Central memory CD8-positive, alpha-beta T cell (primary cell): Measurements from ENCODE around the gene SH2B3.

Experiments used
- ATAC-seq: fragments of 150-1000 bp; cut with Tn5 transposase; replicated peaks from 2 replicates; pipeline ENCODE4 v1.10.0; 2022; ENCODE audit warnings: mild to moderate bottlenecking, moderate FRiP score, moderate number of reproducible peaks; ENCODE audit not compliant: poor library complexity, severe bottlenecking; ENCODE audit errors: extremely low read depth
- DNase-seq, 2 donors: peaks; one replicate each; pipeline ENCODE4 v3.0.0; 2021; ENCODE audit warnings: low spot score in 2 of 2
- H3K27ac Mint-ChIP-seq: one replicate; pipeline ENCODE4 v1.8.0; 2022; ENCODE audit warnings: low read depth, mild to moderate bottlenecking, moderate library complexity, mixed read lengths
- H3K27me3 Mint-ChIP-seq: one replicate; pipeline ENCODE4 v1.8.0; 2022; ENCODE audit warnings: mixed read lengths
- H3K36me3 Mint-ChIP-seq: one replicate; pipeline ENCODE4 v1.8.0; 2022; ENCODE audit warnings: mild to moderate bottlenecking, moderate library complexity, mixed read lengths; ENCODE audit not compliant: insufficient read depth
- H3K4me1 Mint-ChIP-seq: one replicate; pipeline ENCODE4 v1.8.0; 2022; ENCODE audit warnings: mixed read lengths
- H3K4me3 Mint-ChIP-seq: one replicate; pipeline ENCODE4 v1.8.0; 2022; ENCODE audit warnings: mild to moderate bottlenecking, moderate library complexity, mixed read lengths
- H3K9me3 Mint-ChIP-seq: one replicate; pipeline ENCODE4 v1.8.0; 2022; ENCODE audit warnings: mixed read lengths

Gene SH2B3

DNA sequence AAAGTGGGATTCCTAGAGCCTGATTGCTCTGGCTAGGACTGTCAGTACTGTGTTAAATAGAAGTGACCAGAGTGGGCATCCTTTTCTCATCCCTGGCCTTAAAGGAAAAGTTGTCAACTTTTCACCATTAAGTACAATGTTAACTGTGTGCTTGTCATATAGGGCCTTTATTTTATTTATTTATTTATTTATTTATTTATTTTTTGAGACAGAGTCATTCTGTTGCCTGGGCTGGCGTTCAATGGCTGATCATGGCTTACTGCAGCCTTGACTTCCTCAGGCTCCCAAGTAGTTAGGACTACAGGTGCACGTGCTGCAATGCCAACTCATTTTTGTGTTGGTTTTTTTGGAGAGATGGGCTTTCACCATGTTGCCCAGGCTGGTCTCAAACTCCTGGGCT is 11.6 kb downstream of the SH2B3 start:
- H3K4me1 Mint-ChIP-seq, result peaks cover 33% of the 10 kb centered on the region
- no peaks in the 10 kb centered on the region for H3K9me3 Mint-ChIP-seq
- no peak overlapping the region for H3K27ac Mint-ChIP-seq
- no peak for ATAC-seq
- no peaks in the 10 kb centered on the region for H3K27me3 Mint-ChIP-seq
- H3K36me3 Mint-ChIP-seq, result peaks cover 50% of the 10 kb centered on the region
- no peak for DNase-seq
- no peak overlapping the region for H3K4me3 Mint-ChIP-seq

DNA sequence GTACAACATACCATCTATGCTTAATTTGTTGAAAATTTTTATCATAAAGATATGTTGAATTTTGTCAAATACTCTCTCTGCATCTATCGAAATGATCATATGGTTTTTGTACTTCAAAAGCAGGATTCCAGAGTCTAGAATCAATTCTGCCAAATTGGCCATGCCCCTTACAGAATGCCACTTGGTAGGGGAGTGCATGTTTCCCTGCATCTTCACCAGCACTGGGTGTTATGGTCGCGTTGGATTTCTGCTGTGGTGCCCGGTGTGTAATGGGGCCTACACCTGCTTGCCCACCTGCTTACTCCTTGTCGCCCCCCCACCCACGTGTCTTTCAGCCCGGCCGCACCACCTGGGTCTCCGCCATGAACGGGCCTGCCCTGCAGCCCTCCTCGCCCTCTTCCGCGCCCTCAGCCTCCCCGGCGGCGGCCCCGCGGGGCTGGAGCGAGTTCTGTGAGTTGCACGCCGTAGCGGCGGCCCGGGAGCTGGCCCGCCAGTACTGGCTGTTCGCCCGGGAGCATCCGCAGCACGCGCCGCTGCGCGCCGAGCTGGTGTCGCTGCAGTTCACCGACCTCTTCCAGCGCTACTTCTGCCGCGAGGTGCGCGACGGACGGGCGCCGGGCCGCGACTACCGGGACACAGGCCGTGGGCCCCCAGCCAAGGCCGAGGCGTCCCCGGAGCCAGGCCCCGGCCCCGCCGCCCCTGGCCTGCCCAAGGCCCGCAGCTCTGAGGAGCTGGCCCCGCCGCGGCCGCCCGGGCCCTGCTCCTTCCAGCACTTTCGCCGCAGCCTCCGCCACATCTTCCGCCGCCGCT is 12.3 kb downstream of the SH2B3 start:
- Mint-ChIP-seq H3K4me3 (no peak overlapping the region), H3K4me1 (peaks cover 30% of the 10 kb centered on the region), H3K27me3 (no peaks in the 10 kb centered on the region), H3K27ac (no peak overlapping the region), H3K9me3 (no peaks in the 10 kb centered on the region), H3K36me3 (peaks cover 51% of the 10 kb centered on the region)
- ATAC-seq (no peak), DNase-seq (no peak)

DNA sequence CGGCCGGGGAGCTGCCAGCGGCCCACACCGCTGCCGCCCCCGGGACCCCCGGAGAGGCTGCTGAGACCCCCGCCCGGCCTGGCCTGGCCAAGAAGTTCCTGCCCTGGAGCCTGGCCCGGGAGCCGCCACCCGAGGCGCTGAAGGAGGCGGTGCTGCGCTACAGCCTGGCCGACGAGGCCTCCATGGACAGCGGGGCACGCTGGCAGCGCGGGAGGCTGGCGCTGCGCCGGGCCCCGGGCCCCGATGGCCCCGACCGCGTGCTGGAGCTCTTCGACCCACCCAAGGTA is 12.8 kb downstream of the SH2B3 start:
- DNase-seq (no peak), ATAC-seq (no peak)
- Mint-ChIP-seq H3K36me3 (peaks cover 53% of the 10 kb centered on the region), H3K4me1 (peaks cover 25% of the 10 kb centered on the region), H3K9me3 (no peaks in the 10 kb centered on the region), H3K4me3 (no peak overlapping the region), H3K27me3 (no peaks in the 10 kb centered on the region), H3K27ac (no peak overlapping the region)

DNA sequence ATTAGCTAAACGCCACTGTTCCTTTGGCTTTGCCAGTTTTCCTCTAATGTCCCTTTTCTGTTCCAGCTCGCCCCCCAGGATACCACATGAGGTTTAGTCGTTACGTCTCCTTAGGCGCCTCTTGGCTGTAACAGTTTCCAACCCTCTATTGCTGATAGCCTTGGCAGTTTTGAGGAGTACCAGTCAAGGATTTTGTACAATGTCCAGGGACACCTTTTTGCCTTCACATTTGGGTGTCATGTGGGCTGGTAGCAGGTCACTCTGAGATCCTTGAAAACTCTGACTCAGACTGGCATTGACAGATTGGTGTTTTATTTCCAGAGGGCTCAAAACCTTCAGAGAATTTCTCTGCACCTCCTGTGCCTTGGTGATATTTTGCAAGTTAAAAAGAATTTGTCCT is 14.1 kb downstream of the SH2B3 start:
- H3K9me3 Mint-ChIP-seq, result no peaks in the 10 kb centered on the region
- no peaks in the 10 kb centered on the region for H3K27me3 Mint-ChIP-seq
- no peak overlapping the region for H3K27ac Mint-ChIP-seq
- no peak overlapping the region for H3K4me3 Mint-ChIP-seq
- H3K4me1 Mint-ChIP-seq, result peaks cover 22% of the 10 kb centered on the region
- no peak for ATAC-seq
- H3K36me3 Mint-ChIP-seq, result peaks cover 49% of the 10 kb centered on the region
- no peak for DNase-seq

DNA sequence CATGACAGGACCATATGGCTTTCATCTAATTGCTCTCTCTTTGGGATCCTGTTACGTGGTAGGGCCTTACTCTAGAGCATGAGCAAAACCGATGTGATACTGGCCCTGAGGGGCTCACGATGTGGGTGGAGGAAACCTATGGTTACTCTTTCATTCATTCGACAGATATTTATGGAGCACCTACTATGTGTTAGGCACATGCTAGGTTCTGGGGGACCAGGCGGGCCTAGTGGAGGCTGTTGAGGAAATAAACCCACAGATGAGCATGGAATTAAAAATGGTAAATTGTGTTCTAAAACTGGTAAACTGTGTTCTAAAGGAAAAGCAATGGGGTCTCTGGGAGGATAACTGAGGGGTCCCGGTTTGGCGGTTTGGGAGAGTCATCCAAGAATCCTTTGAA is 14.8 kb downstream of the SH2B3 start:
- H3K36me3 Mint-ChIP-seq, result peaks cover 52% of the 10 kb centered on the region

DNA sequence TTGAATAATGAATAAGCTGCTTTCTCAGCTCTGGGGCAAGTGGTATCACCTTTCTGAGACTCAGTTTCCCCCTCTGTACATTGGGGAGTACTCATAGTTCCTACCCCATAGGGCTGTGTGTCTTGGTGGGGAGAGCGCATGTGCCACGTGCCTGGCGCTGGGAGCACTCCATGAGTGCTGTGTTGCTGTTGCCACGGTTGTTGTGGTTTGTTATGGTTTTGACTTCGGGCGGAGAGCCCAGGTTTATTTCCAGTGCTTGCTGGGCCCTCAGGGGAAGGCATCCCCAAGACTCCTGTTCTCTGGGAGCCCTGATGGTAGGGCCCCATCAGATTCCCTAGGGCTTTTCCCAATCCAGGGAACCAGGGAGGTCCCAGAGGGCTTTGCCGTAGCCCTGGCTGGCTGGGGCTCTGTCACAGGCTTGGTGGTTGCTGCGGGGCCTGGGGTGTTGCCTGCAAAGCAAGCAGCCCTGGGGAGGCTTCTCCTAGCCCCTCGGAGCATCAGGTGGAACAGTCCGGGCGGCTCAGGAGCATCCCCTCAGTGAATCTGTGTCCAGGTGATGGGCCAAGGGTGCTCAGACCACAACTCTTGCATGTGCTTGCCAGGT is 18.6 kb downstream of the SH2B3 start:
- Mint-ChIP-seq H3K9me3 (no peaks in the 10 kb centered on the region), H3K27me3 (no peaks in the 10 kb centered on the region), H3K4me1 (peaks cover 44% of the 10 kb centered on the region), H3K4me3 (peak overlapping the region; percentile 25), H3K27ac (peak overlapping the region; percentile 100), H3K36me3 (peaks cover 54% of the 10 kb centered on the region)
- ATAC-seq (no peak), DNase-seq (no peak)

More for the DNA sequence above, 14.8 kb downstream of the SH2B3 start:
- Mint-ChIP-seq H3K27me3 (no peaks in the 10 kb centered on the region), H3K9me3 (no peaks in the 10 kb centered on the region), H3K27ac (no peak overlapping the region), H3K4me3 (no peak overlapping the region), H3K4me1 (peaks cover 23% of the 10 kb centered on the region)
- no peak for DNase-seq
- no peak for ATAC-seq

DNA sequence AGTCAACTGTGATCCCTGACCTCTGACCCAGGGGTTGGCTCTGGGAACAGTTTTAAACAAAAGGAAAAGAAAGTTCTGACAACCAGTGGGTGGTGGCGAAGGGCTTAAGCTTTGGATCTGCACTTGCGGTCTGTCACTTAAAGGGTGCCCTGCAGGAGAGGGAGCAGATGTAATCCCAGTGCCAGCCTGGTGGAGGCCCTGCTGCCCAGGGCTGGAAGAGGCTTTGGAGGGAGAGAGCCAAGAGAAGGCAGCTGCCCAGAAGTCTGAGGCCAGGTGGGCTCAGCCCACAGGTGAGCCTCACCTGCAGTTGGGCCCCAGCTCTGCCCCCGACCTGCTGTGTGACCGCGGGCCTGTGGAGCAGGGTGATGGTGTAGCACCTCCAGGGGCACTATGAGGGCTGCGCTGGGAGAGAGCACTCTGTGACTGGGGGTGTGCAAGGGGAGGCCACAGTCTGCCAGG is 19.1 kb downstream of the SH2B3 start:
- Mint-ChIP-seq H3K4me1 (peaks cover 48% of the 10 kb centered on the region), H3K27me3 (no peaks in the 10 kb centered on the region), H3K36me3 (peaks cover 53% of the 10 kb centered on the region), H3K9me3 (no peaks in the 10 kb centered on the region), H3K4me3 (peak overlapping the region; percentile 63), H3K27ac (peak overlapping the region; percentile 100)
- no peak for ATAC-seq
- no peak for DNase-seq

DNA sequence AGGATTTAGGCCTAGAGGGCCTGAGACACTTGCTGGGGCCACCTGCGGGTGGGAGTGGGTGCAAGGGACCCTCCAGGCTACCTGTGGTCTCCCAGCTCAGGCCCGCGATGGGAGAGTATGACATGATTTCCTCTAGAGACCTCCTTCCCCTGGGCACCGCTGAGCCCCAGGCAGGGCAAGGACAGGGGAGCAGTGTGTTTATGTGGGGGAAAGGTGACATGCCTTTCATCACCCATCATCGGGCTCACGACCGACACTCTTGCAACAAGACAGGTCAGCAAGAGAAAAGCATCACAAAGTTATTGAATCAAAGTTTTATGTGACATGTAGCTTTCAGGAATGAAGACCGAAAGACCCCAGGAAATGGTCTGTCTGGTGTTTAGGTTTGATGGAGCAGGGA is 19.9 kb downstream of the SH2B3 start:
- Mint-ChIP-seq H3K36me3 (peaks cover 54% of the 10 kb centered on the region), H3K27ac (peak overlapping the region; percentile 100), H3K27me3 (no peaks in the 10 kb centered on the region), H3K4me3 (peak overlapping the region; percentile 63), H3K4me1 (peaks cover 56% of the 10 kb centered on the region), H3K9me3 (no peaks in the 10 kb centered on the region)
- DNase-seq, result no peak
- ATAC-seq, result no peak

DNA sequence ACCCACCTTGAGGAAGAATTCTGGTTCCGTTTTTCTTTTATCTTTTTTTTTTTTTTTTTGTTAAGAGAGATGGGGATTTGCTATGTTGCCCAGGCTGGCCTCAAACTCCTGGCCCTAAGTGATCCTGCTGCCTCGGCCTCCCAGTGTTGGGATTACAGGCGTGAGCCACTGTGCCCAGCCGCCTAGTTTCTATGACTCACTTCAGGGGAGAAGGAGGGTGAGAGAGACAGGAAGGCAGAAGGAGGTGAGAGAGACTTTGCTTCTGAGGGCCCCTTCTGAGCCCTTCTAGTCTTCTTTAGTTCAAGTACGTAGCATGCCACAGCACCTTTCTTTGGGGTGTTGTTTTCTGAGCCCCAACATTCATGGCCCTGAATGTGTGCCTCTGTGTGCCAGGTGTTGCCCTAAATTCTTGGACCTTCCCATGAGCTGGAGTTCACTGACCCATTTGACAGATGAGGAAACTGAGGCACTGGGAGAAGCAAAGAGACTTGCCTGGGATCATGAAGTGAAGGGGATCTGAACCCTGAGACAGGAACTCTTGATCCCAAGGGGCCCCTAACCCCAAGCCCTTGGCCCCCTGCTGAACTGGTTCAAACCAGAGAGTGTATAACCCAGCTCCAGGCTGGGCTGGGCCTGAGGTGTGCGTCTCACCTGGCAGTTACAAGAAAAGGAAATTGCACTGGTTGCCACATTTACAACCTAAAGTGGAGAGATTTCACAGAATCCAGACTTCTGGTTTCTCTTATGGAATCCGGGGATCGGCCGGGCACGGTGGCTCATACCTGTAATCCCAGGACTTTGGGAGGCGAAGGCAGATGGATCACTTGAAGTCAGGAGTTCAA is 20.8 kb downstream of the SH2B3 start:
- no peak for DNase-seq
- Mint-ChIP-seq H3K9me3 (no peaks in the 10 kb centered on the region), H3K27me3 (no peaks in the 10 kb centered on the region), H3K36me3 (peaks cover 49% of the 10 kb centered on the region), H3K4me3 (peak overlapping the region; percentile 63), H3K4me1 (peaks cover 65% of the 10 kb centered on the region), H3K27ac (peak overlapping the region; percentile 100)
- ATAC-seq, result peak; percentile 56

DNA sequence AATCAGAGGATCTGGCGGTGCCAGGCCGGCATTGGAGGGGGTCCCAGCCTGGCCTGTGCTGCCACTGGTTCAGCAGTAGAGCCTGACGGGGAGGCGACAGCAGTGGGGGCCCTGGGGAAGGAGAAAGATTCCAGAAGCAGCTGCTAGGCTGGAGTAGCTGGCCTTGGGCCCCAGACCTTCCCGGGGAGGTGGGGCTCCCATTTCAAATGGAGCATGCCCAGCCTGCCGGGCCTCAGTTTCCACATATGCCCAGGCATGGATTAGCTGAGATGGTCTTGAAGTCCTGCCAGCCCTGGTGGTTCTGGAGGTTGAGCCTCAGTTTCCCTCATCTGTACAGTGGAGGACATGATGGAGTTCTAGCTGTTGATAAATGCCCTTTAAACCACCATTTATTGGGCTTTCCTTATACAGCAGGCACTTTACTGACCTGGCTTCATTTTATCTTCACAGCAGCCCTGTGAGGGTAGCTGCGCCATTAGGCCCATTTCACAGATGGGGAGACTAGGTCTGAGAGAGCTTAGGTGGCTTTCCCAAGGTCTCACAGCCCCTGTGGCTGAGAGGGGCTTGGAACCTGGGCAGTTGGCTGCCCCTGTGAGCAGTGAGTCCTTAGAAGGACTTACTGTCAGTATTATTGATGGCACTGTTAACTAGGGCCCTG is 21.8 kb downstream of the SH2B3 start:
- Mint-ChIP-seq H3K4me3 (peak overlapping the region; percentile 71), H3K36me3 (peaks cover 44% of the 10 kb centered on the region), H3K9me3 (no peaks in the 10 kb centered on the region), H3K27me3 (no peaks in the 10 kb centered on the region), H3K27ac (peak overlapping the region; percentile 100), H3K4me1 (peaks cover 75% of the 10 kb centered on the region)
- ATAC-seq (no peak), DNase-seq (no peak)

DNA sequence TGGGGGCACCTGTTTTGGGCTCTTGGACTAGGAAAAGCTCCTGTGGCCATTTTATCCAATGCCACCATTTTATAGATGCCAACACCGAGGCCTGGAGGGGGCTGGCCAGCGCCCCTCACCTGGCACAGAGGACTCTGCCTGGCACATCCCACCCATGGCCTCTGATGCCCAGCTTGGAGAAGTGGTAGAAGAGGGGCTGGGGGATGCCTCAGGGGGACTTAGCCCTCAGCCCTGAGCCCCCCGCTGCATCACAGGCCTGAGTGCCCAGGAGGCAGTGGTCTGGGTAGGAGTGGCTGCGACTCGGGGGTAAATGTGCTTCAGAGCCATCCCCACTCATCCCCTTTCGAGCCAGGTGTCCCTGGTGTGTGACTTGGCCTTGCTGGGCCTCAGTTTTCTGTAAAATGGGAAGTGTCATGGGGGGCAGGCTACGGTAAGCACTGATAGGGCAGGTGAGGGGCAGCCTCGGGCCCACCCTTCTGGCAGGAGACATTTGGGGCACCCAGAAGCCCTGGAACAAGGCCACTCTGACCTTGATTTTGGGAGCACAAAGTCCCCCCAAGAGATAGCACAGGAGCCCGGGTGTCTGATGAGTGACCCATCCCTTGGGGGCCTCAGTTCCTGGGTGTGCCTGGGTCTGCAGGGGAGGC is 22.5 kb downstream of the SH2B3 start:
- DNase-seq, result no peak
- ATAC-seq, result no peak
- H3K9me3 Mint-ChIP-seq, result no peaks in the 10 kb centered on the region
- H3K27ac Mint-ChIP-seq, result peak overlapping the region; percentile 100
- H3K36me3 Mint-ChIP-seq, result peaks cover 44% of the 10 kb centered on the region
- H3K4me1 Mint-ChIP-seq, result peaks cover 76% of the 10 kb centered on the region
- H3K4me3 Mint-ChIP-seq, result peak overlapping the region; percentile 71
- no peaks in the 10 kb centered on the region for H3K27me3 Mint-ChIP-seq

DNA sequence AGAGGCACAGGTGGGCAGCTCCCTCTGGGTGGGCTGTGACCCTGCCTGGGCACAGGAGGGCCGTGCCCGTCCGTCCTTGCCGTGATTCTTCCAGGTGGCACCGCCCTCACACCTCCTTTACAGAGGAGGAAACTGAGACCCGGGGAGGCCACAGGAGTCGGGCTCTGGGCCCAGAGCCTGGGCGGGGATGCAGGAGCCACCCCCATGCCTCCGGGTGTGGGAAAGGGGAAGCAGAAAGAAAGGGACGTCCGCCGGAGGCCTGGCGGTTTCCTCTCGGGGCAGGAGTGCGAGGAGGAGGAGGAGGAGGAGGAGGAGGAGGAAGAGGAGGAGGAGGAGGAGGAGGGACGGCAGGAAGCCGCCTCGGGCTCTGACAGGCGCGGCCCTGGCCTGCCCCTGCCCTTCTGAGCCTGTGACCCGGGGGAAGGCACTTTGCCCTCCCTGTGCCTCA is 23.0 kb downstream of the SH2B3 start:
- ATAC-seq, result no peak
- no peaks in the 10 kb centered on the region for H3K27me3 Mint-ChIP-seq
- peaks cover 82% of the 10 kb centered on the region for H3K4me1 Mint-ChIP-seq
- no peaks in the 10 kb centered on the region for H3K9me3 Mint-ChIP-seq
- no peak for DNase-seq
- H3K36me3 Mint-ChIP-seq, result peaks cover 42% of the 10 kb centered on the region
- H3K4me3 Mint-ChIP-seq, result peak overlapping the region; percentile 71
- H3K27ac Mint-ChIP-seq, result peak overlapping the region; percentile 100
